HG02970 (cell line): Measurements from ENCODE around the gene ADD2.

ENCODE experiments used
- ATAC-seq: cut with Tn5 transposase; IDR thresholded peaks from one replicate; pipeline ENCODE4 v1.9.1; 2021; ENCODE audit warnings: mild to moderate bottlenecking, moderate library complexity, moderate number of reproducible peaks; ENCODE audit not compliant: unreplicated experiment, low FRiP score

Gene ADD2

DNA sequence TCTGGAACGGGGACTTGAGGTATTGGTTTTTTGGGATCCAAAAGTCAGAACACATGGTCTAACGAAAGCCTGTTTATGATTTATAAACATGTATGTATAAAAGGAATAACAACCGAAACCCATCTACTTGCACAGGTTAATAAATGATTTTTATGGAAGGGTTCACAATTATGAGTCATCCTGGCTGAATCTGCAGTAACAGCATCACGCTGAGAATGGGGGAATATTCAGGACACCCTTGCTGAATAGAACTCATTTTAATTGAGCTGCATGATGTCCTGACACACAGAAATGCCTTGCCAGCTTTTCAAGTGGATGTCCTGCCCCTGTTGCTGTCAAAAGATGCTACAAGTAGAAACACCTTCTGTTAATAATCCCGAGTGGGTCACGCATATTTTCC, 159.6 kb downstream of the ADD2 start:
- no peak for ATAC-seq

DNA sequence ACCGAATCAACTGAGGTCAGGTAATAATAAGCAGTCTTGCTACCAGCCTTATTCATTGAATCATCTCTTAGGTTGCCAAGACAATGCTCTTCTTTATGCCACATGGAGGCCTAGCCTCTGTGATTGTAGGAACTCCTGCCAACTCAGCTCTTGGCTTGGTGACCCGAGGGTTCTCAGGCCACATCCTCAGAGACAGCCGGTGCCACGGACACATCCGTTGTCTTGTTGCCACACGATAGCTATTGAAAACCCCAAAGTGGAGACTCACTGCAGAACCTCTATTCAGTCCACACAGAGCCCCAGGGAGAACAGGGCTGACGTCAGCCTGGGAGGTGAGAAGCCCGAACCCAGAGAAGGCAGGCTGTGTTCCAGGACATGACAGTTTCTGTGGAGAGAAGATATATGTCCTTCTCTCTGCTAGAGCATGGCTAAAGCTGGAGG, 160.9 kb downstream of the ADD2 start:
- no peak for ATAC-seq
